Mesenteric fat pad (tissue), 1 donor: Measurements from ENCODE around the gene UFL1. TPM values are rescaled to one million over a fixed set of nuclear protein-coding genes. Genes with fewer than 3 reads are reported as not detected.

Experiments
- DNase-seq: peaks from one replicate; pipeline ENCODE4 v3.0.0-alpha.2; 2020; ENCODE audit warnings: low spot score
- total RNA-seq: library from RNA; stranded (reverse); fragmentation: NEBNext Ultra II Directional; extraction: Animal tissue kit (Norgen Biotek cat#: 25700); gene quantifications from one replicate; pipeline ENCODE4 v1.2.1, GENCODE V29; 2021
- donor health status: DM: yes; HTN: yes; CAD: no.

Gene UFL1
- total RNA-seq, 1 donor from 2014 or later, result 23.0 TPM

GRCh38 chr6:96571551-96571950, 49.9 kb downstream of the UFL1 start:
- DNase-seq, result no peak

- no peak for DNase-seq
Measured at GRCh38 chr6:96575359-96575758, 53.8 kb downstream of the UFL1 start.

- DNase-seq, result no peak
Measured at GRCh38 chr6:96576221-96576620, 54.6 kb downstream of the UFL1 start.

GRCh38 chr6:96582021-96582420, 60.4 kb downstream of the UFL1 start:
- DNase-seq, result no peak

GRCh38 chr6:96582436-96582835, 60.8 kb downstream of the UFL1 start:
- no peak for DNase-seq

GRCh38 chr6:96604420-96604819, 82.8 kb downstream of the UFL1 start:
- DNase-seq, result no peak

Other genes starting within 250 kb of the UFL1 start
- gene FHL5, start 41.3 kb downstream of the UFL1 start, total RNA-seq, result 16.6 TPM